ENCODE measurements around the gene RASSF7.

GRCh38 chr11:521177-521688, 39.5 kb upstream of the RASSF7 start:
- TF ChIP-seq, protein P1, sequence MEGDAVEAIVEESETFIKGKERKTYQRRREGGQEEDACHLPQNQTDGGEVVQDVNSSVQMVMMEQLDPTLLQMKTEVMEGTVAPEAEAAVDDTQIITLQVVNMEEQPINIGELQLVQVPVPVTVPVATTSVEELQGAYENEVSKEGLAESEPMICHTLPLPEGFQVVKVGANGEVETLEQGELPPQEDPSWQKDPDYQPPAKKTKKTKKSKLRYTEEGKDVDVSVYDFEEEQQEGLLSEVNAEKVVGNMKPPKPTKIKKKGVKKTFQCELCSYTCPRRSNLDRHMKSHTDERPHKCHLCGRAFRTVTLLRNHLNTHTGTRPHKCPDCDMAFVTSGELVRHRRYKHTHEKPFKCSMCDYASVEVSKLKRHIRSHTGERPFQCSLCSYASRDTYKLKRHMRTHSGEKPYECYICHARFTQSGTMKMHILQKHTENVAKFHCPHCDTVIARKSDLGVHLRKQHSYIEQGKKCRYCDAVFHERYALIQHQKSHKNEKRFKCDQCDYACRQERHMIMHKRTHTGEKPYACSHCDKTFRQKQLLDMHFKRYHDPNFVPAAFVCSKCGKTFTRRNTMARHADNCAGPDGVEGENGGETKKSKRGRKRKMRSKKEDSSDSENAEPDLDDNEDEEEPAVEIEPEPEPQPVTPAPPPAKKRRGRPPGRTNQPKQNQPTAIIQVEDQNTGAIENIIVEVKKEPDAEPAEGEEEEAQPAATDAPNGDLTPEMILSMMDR (IDR thresholded peaks at IDR 0.05), result no peak
- no peak for TF ChIP-seq EZH2 (IDR thresholded peaks at IDR 0.05; ENCODE audit: borderline replicate concordance, insufficient read depth, low read depth, low read length, poor library complexity, severe bottlenecking)

All from B cell (primary cell).